HEK293 (cell line): ENCODE measurements around the gene GPR135.

Experiments used
- CTCF ChIA-PET: fragments of 350-600 bp; formaldehyde crosslinking; extraction: SDS; loops from one replicate; lab custom pipeline; 2021; ENCODE audit warnings: antibody characterized with exemption; lab: Yijun Ruan, JAX
- POLR2A ChIA-PET: fragments of 300-600 bp; formaldehyde crosslinking; extraction: SDS; loops from one replicate; lab custom pipeline; 2020; ENCODE audit warnings: antibody characterized with exemption, inconsistent platforms; lab: Yijun Ruan, JAX
- H3K27ac ChIP-seq: fragments of 200-500 bp; sonication (Bioruptor generic); 2 replicates; pipeline ENCODE4 v1.5.1; 2014; ENCODE audit warnings: low read depth, low read length, control low read depth, inconsistent platforms; ENCODE audit errors: extremely low read depth
- H3K36me3 ChIP-seq, 2 experiments: fragments of 200-500 bp in 1 of 2; sonication (Bioruptor generic) in 1 of 2; 1 replicate in 1 of 2; 2 replicates in 1 of 2; pipeline ENCODE4 v1.5.1; 2014 to 2017; ENCODE audit warnings: inconsistent platforms in 2 of 2, low read length in 2 of 2; ENCODE audit not compliant: control insufficient read depth in 2 of 2, insufficient read depth in 1 of 2
- H3K4me1 ChIP-seq: fragments of 200-500 bp; sonication (Bioruptor generic); 2 replicates; pipeline ENCODE4 v1.5.1; 2014; ENCODE audit warnings: mild to moderate bottlenecking, low read length, inconsistent platforms; ENCODE audit not compliant: control insufficient read depth, insufficient read depth
- H3K4me3 ChIP-seq: 2 replicates; pipeline ENCODE4 v1.5.1; 2011; ENCODE audit warnings: low read depth, mild to moderate bottlenecking, control low read depth, low read length, moderate library complexity
- H3K9me3 ChIP-seq: fragments of 200-500 bp; sonication (Bioruptor generic); 2 replicates; pipeline ENCODE4 v1.5.1; 2014; ENCODE audit warnings: low read depth, low read length, inconsistent platforms; ENCODE audit not compliant: control insufficient read depth, insufficient read depth
- AEBP2 ChIP-seq: fragments of 450-650 bp; formaldehyde crosslinking; IDR thresholded peaks from 2 replicates; pipeline ENCODE4 v1.5.1; 2016; ENCODE audit warnings: missing biosample characterization, missing genetic modification characterization, borderline replicate concordance
- ELK4 ChIP-seq: IDR thresholded peaks from 2 replicates; pipeline ENCODE4 v1.6.1; 2011; ENCODE audit warnings: mild to moderate bottlenecking, low read depth, low read length, borderline replicate concordance
- GLI2 ChIP-seq: fragments of 450-650 bp; formaldehyde crosslinking; IDR thresholded peaks from 2 replicates; pipeline ENCODE4; 2017; ENCODE audit warnings: missing biosample characterization, missing genetic modification characterization, low read depth, borderline replicate concordance
- GLI4 ChIP-seq: fragments of 450-650 bp; formaldehyde crosslinking; IDR thresholded peaks from 2 replicates; pipeline ENCODE4 v1.5.1; 2016; ENCODE audit warnings: missing biosample characterization, missing genetic modification characterization
- GLIS1 ChIP-seq: fragments of 450-650 bp; formaldehyde crosslinking; IDR thresholded peaks from 2 replicates; pipeline ENCODE4 v1.5.1; 2016; ENCODE audit warnings: missing biosample characterization, missing genetic modification characterization
- MYNN ChIP-seq: fragments of 450-650 bp; formaldehyde crosslinking; IDR thresholded peaks from 2 replicates; pipeline ENCODE4 v1.5.1; 2016; ENCODE audit warnings: missing biosample characterization, missing genetic modification characterization, borderline replicate concordance
- OVOL3 ChIP-seq: fragments of 450-650 bp; formaldehyde crosslinking; IDR thresholded peaks from 2 replicates; pipeline ENCODE4 v1.5.1; 2016; ENCODE audit warnings: missing biosample characterization, missing genetic modification characterization
- PBX3 ChIP-seq: sonication (generic); formaldehyde crosslinking; IDR thresholded peaks from 2 replicates; pipeline ENCODE4 v1.8.1; 2022; ENCODE audit warnings: mild to moderate bottlenecking, moderate library complexity, missing genetic modification reagents
- PRDM4 ChIP-seq: fragments of 450-650 bp; formaldehyde crosslinking; IDR thresholded peaks from 2 replicates; pipeline ENCODE4 v1.5.1; 2017; ENCODE audit warnings: missing biosample characterization, missing genetic modification characterization
- REPIN1 ChIP-seq: fragments of 450-650 bp; formaldehyde crosslinking; IDR thresholded peaks from 2 replicates; pipeline ENCODE4 v1.5.1; 2017; ENCODE audit warnings: missing biosample characterization, missing genetic modification characterization, low read depth
- SCRT1 ChIP-seq: fragments of 450-650 bp; formaldehyde crosslinking; IDR thresholded peaks from 2 replicates; pipeline ENCODE4 v1.5.1; 2016; ENCODE audit warnings: missing biosample characterization, missing genetic modification characterization, borderline replicate concordance
- SCRT2 ChIP-seq: fragments of 450-650 bp; formaldehyde crosslinking; IDR thresholded peaks from 2 replicates; pipeline ENCODE4 v1.5.1; 2016; ENCODE audit warnings: missing biosample characterization, missing genetic modification characterization
- WT1 ChIP-seq: fragments of 450-650 bp; formaldehyde crosslinking; IDR thresholded peaks from 2 replicates; pipeline ENCODE4 v1.5.1; 2016; ENCODE audit warnings: missing biosample characterization, missing genetic modification characterization
- ZBTB17 ChIP-seq: fragments of 450-650 bp; formaldehyde crosslinking; IDR thresholded peaks from 2 replicates; pipeline ENCODE4 v1.5.1; 2016; ENCODE audit warnings: missing biosample characterization, missing genetic modification characterization
- ZBTB7A ChIP-seq: fragments of 450-650 bp; formaldehyde crosslinking; IDR thresholded peaks from 2 replicates; pipeline ENCODE4 v1.5.1; 2016; ENCODE audit warnings: low read depth, missing biosample characterization, missing genetic modification characterization
- ZBTB8A ChIP-seq: fragments of 450-650 bp; formaldehyde crosslinking; IDR thresholded peaks from 2 replicates; pipeline ENCODE4 v1.5.1; 2016; ENCODE audit warnings: missing biosample characterization, missing genetic modification characterization
- ZNF112 ChIP-seq: fragments of 450-650 bp; formaldehyde crosslinking; IDR thresholded peaks from 2 replicates; pipeline ENCODE4 v1.5.0; 2017; ENCODE audit warnings: missing biosample characterization, missing genetic modification characterization
- ZNF2 ChIP-seq: fragments of 450-650 bp; formaldehyde crosslinking; IDR thresholded peaks from 2 replicates; pipeline ENCODE4 v1.5.1; 2016; ENCODE audit warnings: missing biosample characterization, missing genetic modification characterization
- ZNF202 ChIP-seq: fragments of 450-650 bp; formaldehyde crosslinking; IDR thresholded peaks from 2 replicates; pipeline ENCODE4 v1.5.1; 2016; ENCODE audit warnings: missing biosample characterization, missing genetic modification characterization, borderline replicate concordance
- ZNF274 ChIP-seq, 2 experiments: fragments of 200-500 bp in 1 of 2; fragments of 450-650 bp in 1 of 2; sonication (Bioruptor generic) in 1 of 2; formaldehyde crosslinking in 1 of 2; IDR thresholded peaks; 2 replicates each; pipeline versions ENCODE4 v1.5.1 to v1.6.1; 2014 to 2016; ENCODE audit warnings: borderline replicate concordance in 1 of 2, inconsistent platforms in 1 of 2, low read length in 1 of 2, missing biosample characterization in 1 of 2, missing genetic modification characterization in 1 of 2
- ZNF510 ChIP-seq: fragments of 450-650 bp; formaldehyde crosslinking; IDR thresholded peaks from 2 replicates; pipeline ENCODE4 v1.5.1; 2018; ENCODE audit warnings: mild to moderate bottlenecking, missing genetic modification characterization, missing biosample characterization; ENCODE audit not compliant: insufficient replicate concordance
- ZNF560 ChIP-seq: fragments of 450-650 bp; formaldehyde crosslinking; IDR thresholded peaks from 2 replicates; pipeline ENCODE4 v1.5.1; 2017; ENCODE audit warnings: missing biosample characterization, missing genetic modification characterization, borderline replicate concordance
- ZNF621 ChIP-seq: fragments of 450-650 bp; formaldehyde crosslinking; IDR thresholded peaks from 2 replicates; pipeline ENCODE4 v1.5.1; 2017; ENCODE audit warnings: missing biosample characterization, missing genetic modification characterization
- ZNF624 ChIP-seq: fragments of 450-650 bp; formaldehyde crosslinking; IDR thresholded peaks from 2 replicates; pipeline ENCODE4 v1.5.1; 2017; ENCODE audit warnings: missing biosample characterization, missing genetic modification characterization
- ZNF830 ChIP-seq: fragments of 450-650 bp; IDR thresholded peaks from 2 replicates; pipeline ENCODE4 v1.5.0; 2018; ENCODE audit warnings: missing biosample characterization, missing genetic modification characterization, low read depth, mild to moderate bottlenecking, moderate library complexity
- ZSCAN18 ChIP-seq: fragments of 450-650 bp; formaldehyde crosslinking; IDR thresholded peaks from 2 replicates; pipeline ENCODE4 v1.5.1; 2016; ENCODE audit warnings: missing biosample characterization, missing genetic modification characterization

Gene GPR135

GRCh38 chr14:59507752-59508103, 42.5 kb upstream of the GPR135 start:
- Histone ChIP-seq H3K4me3 (no peak overlapping the region), H3K27ac (no peak overlapping the region), H3K36me3 (peaks cover 0 to 13% of the 10 kb centered on the region in 2 experiments; a peak in 2 of 3 replicates), H3K9me3 (no peaks in the 10 kb centered on the region), H3K4me1 (no peaks in the 10 kb centered on the region; the same call in 1 of the 2 replicates)
- no peak for TF ChIP-seq ZNF2
- TF ChIP-seq REPIN1 (tag by site-specific recombination), result no peak
- no peak for TF ChIP-seq ZNF112 (tag by site-specific recombination)
- POLR2A ChIA-PET, result interaction anchor here (0.7 to 1.3 kb wide), 4 partner anchors 24 to 412 kb away, joined by 3 to 7 read pairs (median 6); partner anchors contain the start of genes CCDC175 and LRRC9
- CTCF ChIA-PET, result interaction anchor here (0.6 to 6.9 kb wide), 31 partner anchors 10 to 1077 kb away, joined by 3 to 208 read pairs (median 4); partner anchors contain the start of genes CCDC175 and LRRC9

- POLR2A ChIA-PET, result interaction anchor here (1.0 to 1.3 kb wide), 3 partner anchors 24 to 391 kb away, joined by 3 to 7 read pairs (median 4); partner anchors contain the start of gene CCDC175
- Histone ChIP-seq H3K27ac (no peak overlapping the region), H3K4me3 (no peak overlapping the region), H3K36me3 (peaks cover 0 to 13% of the 10 kb centered on the region in 2 experiments; a peak in 2 of 3 replicates), H3K9me3 (no peaks in the 10 kb centered on the region), H3K4me1 (no peaks in the 10 kb centered on the region; the same call in 1 of the 2 replicates)
- CTCF ChIA-PET, result interaction anchor here (0.6 to 6.9 kb wide), 40 partner anchors 10 to 1077 kb away, joined by 3 to 208 read pairs (median 4); partner anchors contain the start of genes CCDC175, JKAMP, L3HYPDH and LRRC9
- TF ChIP-seq GLI4 (tag by site-specific recombination) (no peak), ZSCAN18 (tag by site-specific recombination) (no peak), WT1 (tag by site-specific recombination) (no peak), ZNF830 (tag by site-specific recombination) (no peak), ELK4 (no peak), ZNF624 (tag by site-specific recombination) (no peak), ZNF621 (tag by site-specific recombination) (no peak), GLI2 (tag by site-specific recombination) (no peak), OVOL3 (no peak), SCRT2 (peak; percentile 93), AEBP2 (no peak), MYNN (tag by site-specific recombination) (no peak), ZBTB8A (tag by site-specific recombination) (no peak), ZBTB7A (tag by site-specific recombination) (no peak), ZNF560 (tag by site-specific recombination) (no peak), ZNF274 (IDR thresholded peaks at IDR 0.05; ENCODE audit: low read length) (no peak), ZNF274 (tag by site-specific recombination; IDR thresholded peaks at IDR 0.05; ENCODE audit: borderline replicate concordance) (no peak), PRDM4 (tag by site-specific recombination) (no peak), ZNF202 (tag by site-specific recombination) (no peak), ZNF510 (tag by site-specific recombination) (no peak), GLIS1 (tag by site-specific recombination) (no peak), SCRT1 (tag by site-specific recombination) (peak; percentile 80), ZBTB17 (tag by site-specific recombination) (no peak), PBX3 (CRISPR knock-in tag) (no peak)
These were observed 42.0 kb upstream of the GPR135 start for GRCh38 chr14:59507063-59507751.
